GM12878 (cell line): Measurements from ENCODE around the gene TLL1. TPM values are rescaled to one million over a fixed set of nuclear protein-coding genes. Genes with fewer than 3 reads are reported as not detected.

Experiments used
- BMI1 ChIP-seq: fragments of 450-650 bp; IDR thresholded peaks from 2 replicates; pipeline ENCODE4 v1.6.1; 2016; ENCODE audit warnings: mild to moderate bottlenecking, moderate library complexity, borderline replicate concordance
- CBFB ChIP-seq: IDR thresholded peaks from 2 replicates; pipeline ENCODE4 v1.6.1; 2016; ENCODE audit warnings: antibody characterized with exemption, low read depth
- EED ChIP-seq: sonication (generic); IDR thresholded peaks from 2 replicates; pipeline ENCODE4 v1.6.1; 2016; ENCODE audit warnings: antibody characterized with exemption, low read depth
- ETV6 ChIP-seq, 2 experiments: fragments of 450-650 bp in 1 of 2; IDR thresholded peaks in 1 of 2; conservative IDR thresholded peaks in 1 of 2; 2 replicates each; pipeline ENCODE4 v1.6.1; 2014; ENCODE audit warnings: antibody characterized with exemption in 1 of 2, borderline replicate concordance in 1 of 2, low read depth in 1 of 2, mild to moderate bottlenecking in 1 of 2, moderate library complexity in 1 of 2
- EZH2 ChIP-seq: IDR thresholded peaks from 2 replicates; pipeline ENCODE4 v1.6.1; 2012; ENCODE audit warnings: low read depth, mild to moderate bottlenecking, control low read depth, inconsistent platforms, low read length, borderline replicate concordance; ENCODE audit not compliant: control insufficient read depth
- HDAC6 ChIP-seq: fragments of 200-600 bp; sonication (generic); IDR thresholded peaks from one replicate; pipeline ENCODE4 v1.8.0; 2017; ENCODE audit warnings: antibody characterized with exemption; ENCODE audit not compliant: unreplicated experiment
- PAX8 ChIP-seq: fragments of 450-650 bp; IDR thresholded peaks from 2 replicates; pipeline ENCODE4 v1.6.1; 2017; ENCODE audit warnings: mild to moderate bottlenecking, moderate library complexity
- SUPT20H ChIP-seq: IDR thresholded peaks from 2 replicates; pipeline ENCODE4 v1.6.1; 2011; ENCODE audit warnings: low read depth, mild to moderate bottlenecking, low read length, moderate library complexity, borderline replicate concordance; ENCODE audit not compliant: control insufficient read depth
- ZNF217 ChIP-seq: fragments of 450-650 bp; IDR thresholded peaks from 2 replicates; pipeline ENCODE4 v1.6.1; 2017; ENCODE audit warnings: antibody characterized with exemption, mild to moderate bottlenecking
- ZZZ3 ChIP-seq: IDR thresholded peaks from 2 replicates; pipeline ENCODE4 v1.6.1; 2011; ENCODE audit warnings: low read depth; ENCODE audit not compliant: control insufficient read depth, insufficient read length
- polyA plus RNA-seq, 11 experiments: library from polyadenylated mRNA; depleted of rRNA in 4 of 11; unstranded in 6 of 11; stranded (reverse) in 5 of 11; fragments of >200 nt; fragmentation: Nextera tagmentation in 4 of 11; fragmentation: Illumina TruSeq in 1 of 11; extraction: Ambion mirVana in 4 of 11; extraction: Trizol in 1 of 11; gene quantifications; 1 replicate in 1 of 11; 2 replicates in 10 of 11; pipeline versions ENCODE4 v1.2.1 to v1.2.3, GENCODE V29; 2011 to 2016; ENCODE audit warnings: inconsistent platforms in 2 of 11, missing spikeins in 2 of 11, low read depth in 1 of 11
- total RNA-seq, 4 experiments: library from RNA; depleted of rRNA in 3 of 4; stranded (reverse); fragments of >200 nt in 3 of 4; fragmentation: Illumina TruSeq in 1 of 4; extraction: Trizol in 1 of 4; gene quantifications; 2 replicates each; pipeline versions ENCODE4 v1.2.1 to v1.2.3, GENCODE V29; 2013 to 2021
- TF ChIP-seq, protein P1 (sequence below): fragments of 450-650 bp; IDR thresholded peaks from 2 replicates; pipeline ENCODE4 v1.6.1; 2017; ENCODE audit warnings: mild to moderate bottlenecking, moderate library complexity
- TF ChIP-seq, protein P2 (sequence below): fragments of 150-350 bp; IDR thresholded peaks from 2 replicates; pipeline ENCODE4 v1.6.1; 2016; ENCODE audit warnings: low read depth, low read length

Gene TLL1
- total and polyA plus RNA-seq, 10 of the 15 experiments (the other 5 are each of a cell fraction or from before 2014, with no cell fraction given) = 0.02 to 0.31 (median 0.05) TPM; not detected in 2

DNA sequence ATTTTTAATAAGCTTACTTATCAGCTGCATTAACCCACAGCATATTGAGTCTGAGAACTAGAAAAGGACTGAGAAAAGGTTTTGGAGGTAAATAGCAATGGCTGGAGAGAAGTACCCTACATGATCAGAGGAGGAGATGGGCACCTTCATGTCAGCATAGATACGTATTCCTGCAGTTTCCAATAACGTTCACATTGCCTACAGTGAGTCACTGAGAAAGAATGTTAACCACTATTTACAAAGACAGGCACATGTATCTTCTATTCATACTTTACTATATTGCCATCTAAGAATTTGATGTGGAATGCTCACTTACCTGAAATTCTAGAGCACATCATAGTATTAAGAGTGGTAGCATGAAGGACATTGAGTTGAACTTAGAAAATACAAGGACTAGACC is 92.5 kb downstream of the TLL1 start (continued):
- TF ChIP-seq, protein P1, sequence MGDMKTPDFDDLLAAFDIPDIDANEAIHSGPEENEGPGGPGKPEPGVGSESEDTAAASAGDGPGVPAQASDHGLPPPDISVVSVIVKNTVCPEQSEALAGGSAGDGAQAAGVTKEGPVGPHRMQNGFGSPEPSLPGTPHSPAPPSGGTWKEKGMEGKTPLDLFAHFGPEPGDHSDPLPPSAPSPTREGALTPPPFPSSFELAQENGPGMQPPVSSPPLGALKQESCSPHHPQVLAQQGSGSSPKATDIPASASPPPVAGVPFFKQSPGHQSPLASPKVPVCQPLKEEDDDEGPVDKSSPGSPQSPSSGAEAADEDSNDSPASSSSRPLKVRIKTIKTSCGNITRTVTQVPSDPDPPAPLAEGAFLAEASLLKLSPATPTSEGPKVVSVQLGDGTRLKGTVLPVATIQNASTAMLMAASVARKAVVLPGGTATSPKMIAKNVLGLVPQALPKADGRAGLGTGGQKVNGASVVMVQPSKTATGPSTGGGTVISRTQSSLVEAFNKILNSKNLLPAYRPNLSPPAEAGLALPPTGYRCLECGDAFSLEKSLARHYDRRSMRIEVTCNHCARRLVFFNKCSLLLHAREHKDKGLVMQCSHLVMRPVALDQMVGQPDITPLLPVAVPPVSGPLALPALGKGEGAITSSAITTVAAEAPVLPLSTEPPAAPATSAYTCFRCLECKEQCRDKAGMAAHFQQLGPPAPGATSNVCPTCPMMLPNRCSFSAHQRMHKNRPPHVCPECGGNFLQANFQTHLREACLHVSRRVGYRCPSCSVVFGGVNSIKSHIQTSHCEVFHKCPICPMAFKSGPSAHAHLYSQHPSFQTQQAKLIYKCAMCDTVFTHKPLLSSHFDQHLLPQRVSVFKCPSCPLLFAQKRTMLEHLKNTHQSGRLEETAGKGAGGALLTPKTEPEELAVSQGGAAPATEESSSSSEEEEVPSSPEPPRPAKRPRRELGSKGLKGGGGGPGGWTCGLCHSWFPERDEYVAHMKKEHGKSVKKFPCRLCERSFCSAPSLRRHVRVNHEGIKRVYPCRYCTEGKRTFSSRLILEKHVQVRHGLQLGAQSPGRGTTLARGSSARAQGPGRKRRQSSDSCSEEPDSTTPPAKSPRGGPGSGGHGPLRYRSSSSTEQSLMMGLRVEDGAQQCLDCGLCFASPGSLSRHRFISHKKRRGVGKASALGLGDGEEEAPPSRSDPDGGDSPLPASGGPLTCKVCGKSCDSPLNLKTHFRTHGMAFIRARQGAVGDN = no peak
- TF ChIP-seq, protein P2, sequence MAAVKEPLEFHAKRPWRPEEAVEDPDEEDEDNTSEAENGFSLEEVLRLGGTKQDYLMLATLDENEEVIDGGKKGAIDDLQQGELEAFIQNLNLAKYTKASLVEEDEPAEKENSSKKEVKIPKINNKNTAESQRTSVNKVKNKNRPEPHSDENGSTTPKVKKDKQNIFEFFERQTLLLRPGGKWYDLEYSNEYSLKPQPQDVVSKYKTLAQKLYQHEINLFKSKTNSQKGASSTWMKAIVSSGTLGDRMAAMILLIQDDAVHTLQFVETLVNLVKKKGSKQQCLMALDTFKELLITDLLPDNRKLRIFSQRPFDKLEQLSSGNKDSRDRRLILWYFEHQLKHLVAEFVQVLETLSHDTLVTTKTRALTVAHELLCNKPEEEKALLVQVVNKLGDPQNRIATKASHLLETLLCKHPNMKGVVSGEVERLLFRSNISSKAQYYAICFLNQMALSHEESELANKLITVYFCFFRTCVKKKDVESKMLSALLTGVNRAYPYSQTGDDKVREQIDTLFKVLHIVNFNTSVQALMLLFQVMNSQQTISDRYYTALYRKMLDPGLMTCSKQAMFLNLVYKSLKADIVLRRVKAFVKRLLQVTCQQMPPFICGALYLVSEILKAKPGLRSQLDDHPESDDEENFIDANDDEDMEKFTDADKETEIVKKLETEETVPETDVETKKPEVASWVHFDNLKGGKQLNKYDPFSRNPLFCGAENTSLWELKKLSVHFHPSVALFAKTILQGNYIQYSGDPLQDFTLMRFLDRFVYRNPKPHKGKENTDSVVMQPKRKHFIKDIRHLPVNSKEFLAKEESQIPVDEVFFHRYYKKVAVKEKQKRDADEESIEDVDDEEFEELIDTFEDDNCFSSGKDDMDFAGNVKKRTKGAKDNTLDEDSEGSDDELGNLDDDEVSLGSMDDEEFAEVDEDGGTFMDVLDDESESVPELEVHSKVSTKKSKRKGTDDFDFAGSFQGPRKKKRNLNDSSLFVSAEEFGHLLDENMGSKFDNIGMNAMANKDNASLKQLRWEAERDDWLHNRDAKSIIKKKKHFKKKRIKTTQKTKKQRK = no peak
- TF ChIP-seq EZH2 (no peak), SUPT20H (no peak), PAX8 (no peak), CBFB (no peak), EED (no peak), ZNF217 (no peak), ETV6 (conservative IDR thresholded peaks at IDR 0.05 in 1 of 2, IDR thresholded peaks at IDR 0.05 in 1 of 2; ENCODE audit: borderline replicate concordance in 1 of 2, low read depth in 1 of 2) (no peak), ZZZ3 (no peak), HDAC6 (no peak), BMI1 (no peak)
- TF ChIP-seq, all 136 proteins: peak for 0
